Limb (tissue), 2 donors: ENCODE results near the gene PKHD1.

Experiments used
- DNase-seq, 2 donors: peaks; one replicate each; pipeline ENCODE4 v3.0.0-alpha.2; 2016; ENCODE audit errors: extremely low spot score in 2 of 2

PKHD1 gene

DNA sequence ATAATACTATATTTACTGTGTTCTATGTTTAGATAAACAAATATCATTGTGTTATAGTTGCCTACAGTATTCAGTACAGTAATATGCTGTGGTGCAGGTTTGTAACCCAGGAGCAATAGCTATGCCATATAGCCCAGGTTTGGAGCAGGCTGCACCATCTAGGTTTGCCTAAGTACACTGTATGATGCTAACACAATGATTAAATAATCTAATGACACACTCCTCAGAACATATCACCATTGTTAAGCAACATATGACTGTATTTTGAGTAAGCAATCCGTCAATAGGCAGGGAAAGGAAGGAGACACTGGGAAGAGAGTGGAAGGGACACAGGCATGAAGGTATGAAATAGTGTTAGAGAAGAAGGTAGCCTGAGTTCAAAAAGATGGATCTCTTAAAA, 369.9 kb downstream of the PKHD1 start:
- no peak for DNase-seq

DNA sequence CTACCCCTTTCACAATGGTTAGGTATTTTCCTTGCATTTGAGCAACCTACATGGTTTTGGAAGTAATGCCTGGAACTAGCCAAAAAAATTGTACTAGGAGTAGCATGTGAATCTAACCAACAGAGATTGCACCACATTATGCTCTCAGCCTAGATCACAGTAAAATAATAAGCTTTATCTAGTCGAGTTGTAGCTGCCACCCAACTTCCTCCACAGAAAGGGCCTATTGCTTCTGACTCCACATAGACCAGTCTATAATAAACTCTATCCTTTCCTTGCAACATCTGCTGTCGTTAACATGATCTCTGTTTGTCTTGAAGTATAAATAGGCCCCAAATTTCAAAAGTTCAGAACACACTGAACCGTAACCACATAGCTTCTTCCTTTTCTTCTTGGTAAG, 375.5 kb downstream of the PKHD1 start:
- DNase-seq = no peak

DNA sequence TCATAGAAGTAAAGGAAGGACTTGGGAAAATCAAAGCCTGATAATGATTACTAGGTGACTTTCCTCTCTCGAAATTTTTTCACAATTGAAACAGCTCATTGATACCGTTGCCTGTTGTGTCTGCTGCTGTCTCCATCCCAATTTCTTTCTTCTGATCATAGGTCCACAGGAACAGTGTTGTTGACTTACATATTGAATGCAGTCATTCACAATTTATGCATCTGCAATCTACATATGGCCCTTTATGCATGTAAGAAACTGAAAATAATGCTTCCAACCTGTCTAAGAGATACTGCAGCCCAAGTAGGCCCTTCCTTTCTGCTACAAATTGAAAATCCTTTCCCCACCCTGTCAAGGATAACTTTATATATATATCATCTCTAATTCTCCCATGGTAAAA, 381.3 kb downstream of the PKHD1 start:
- DNase-seq = no peak

DNA sequence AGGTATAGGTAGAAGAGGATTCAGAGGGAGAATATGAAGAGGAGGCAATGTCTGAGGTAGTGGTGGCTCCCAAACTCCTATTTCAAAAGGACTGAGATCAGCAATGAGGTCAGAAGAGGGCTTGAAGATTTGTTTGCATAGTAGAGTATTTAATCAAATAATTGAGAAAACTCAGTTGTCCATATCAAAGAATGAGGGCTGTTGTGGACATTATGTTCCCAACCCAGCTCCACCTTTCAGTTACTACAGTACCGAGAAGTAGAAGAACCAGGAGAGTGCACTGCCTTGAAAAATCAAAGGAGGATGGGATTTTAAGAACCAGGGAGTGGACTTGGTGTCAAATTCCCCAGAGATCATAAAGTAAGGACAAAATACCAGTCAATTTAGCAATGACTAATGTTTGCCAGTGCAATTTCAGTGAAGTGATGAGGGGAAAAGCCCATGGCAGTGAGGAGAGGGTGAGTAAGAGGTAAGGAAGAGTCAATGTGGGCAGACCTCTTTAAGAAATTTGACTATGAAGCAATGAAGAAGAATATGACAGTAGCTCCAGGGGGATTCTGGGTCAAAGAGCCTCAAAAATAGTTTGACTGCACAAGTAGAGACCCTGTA, 382.4 kb downstream of the PKHD1 start:
- DNase-seq = no peak

DNA sequence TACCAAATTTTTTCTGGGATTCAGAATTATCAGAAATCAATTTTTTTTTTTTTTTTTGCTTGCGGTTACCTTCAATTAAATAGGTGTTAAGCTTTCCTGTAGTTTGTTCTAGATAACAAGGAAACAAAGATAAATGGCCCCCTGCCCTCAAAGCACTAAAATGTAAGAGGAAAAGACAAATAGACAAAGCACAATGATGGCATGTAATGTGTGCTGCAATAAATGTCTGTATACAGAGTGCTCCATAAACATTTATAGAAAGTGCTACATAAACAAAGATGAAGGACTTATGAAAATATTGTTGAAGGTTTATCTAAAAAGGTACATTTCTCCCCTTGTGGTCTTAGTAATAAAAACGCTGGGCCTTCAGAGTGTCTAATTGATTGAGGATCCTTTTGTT, 384.6 kb downstream of the PKHD1 start:
- DNase-seq = no peak

DNA sequence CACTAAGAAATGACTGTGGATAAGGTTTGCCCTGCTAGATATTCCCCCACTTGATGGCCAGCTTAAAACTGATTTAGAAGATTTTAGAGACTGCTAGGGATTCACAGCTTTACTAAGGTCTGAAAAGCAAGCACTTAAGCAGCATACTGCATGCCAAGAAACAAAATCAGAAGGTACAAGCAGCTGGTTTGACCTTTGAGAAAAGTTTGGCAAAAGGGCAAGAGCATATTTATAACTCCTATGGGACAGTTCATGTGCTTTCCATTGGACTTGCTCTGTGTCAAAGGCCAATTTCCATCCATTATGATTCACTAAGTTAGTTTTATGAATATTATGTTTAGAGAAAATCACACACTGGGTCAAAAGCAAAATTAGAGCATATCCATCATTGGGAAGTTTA, 402.8 kb downstream of the PKHD1 start:
- no peak for DNase-seq

DNA sequence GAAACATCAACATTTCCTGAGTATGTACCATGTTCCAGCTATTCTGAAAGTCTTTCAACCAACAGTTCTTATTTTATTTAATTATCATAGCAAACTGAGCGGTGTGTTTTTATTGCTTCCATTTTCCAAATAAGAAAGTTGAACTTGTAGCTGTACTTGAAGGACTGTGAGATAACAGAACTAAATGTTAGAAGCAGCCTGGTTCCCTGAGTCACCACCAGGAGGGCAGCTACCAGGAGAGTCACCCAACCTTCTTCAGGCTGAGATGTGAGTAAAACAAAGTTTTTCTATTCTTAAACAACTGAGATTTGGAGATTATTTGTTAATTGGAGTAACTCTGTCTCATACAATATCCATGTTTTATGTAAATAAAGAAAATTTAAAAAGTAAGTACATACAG, 403.4 kb downstream of the PKHD1 start:
- no peak for DNase-seq

DNA sequence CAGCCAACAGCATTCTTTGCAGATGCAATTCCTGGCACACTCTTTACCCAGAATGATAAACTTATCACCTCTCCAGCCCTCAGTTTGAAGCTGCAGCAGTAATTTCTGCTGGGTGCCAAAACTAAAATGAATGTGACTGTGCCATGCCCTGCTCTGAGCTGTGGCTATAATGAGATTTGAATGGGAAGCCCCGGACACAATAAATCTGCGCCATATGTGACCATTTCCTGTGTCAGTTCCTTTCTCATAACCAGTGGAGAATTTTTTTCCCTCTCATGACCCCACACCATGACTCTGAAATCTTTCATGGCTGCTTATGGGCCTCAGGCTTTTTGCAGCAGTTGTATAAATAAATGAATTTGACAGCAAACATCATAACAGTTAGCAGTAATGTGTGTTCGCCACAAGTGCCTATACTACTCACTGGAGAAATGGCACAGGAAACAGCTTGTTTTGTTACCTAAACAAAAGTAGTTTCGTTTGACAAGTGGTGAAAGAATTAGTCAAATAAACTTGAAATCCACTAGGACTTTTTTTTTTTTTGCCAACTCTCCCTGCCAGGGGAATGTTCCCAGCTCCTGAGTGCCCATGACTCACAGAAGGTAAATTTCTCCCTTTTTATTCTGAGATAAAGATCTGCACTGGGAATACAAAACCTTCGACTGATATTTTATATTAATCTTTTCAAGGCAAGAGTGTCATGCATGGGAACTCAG, 408.4 kb downstream of the PKHD1 start:
- DNase-seq = no peak

DNA sequence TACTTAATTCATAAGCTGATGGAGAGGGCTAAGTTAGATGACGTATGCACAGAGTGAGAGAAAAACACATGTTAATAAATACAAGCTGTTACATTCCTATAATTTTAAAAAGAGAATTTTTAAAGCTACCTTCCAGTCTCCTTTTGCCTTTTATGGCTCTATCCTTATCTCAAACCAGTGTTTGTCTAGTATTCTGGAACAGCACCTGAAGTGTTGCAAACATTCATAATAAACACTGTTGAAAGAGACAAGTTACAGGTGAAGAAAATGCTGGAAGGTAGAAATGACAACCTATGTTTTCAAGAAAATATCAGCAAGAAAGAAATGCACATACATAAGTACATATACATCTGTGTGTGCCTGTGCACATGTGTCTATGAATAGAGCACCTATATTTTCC, 409.1 kb downstream of the PKHD1 start:
- DNase-seq = no peak

DNA sequence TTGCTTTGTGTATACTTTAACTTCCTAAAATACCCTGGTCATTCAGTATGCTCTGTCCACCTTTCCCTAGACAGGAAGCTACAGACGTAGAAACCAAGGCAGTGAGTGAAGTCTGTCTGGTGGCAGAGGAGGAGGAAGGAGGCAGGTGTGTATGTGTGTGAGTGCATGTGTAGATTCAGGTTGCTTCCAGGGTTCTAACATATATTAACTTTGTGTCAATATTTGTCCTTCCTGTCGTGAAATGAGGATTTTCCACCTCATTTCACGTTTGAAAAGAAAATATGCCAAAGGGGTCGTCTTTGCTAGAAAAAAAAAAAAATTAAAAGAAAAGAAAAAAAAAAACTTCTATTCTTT, 411.5 kb downstream of the PKHD1 start:
- no peak for DNase-seq

DNA sequence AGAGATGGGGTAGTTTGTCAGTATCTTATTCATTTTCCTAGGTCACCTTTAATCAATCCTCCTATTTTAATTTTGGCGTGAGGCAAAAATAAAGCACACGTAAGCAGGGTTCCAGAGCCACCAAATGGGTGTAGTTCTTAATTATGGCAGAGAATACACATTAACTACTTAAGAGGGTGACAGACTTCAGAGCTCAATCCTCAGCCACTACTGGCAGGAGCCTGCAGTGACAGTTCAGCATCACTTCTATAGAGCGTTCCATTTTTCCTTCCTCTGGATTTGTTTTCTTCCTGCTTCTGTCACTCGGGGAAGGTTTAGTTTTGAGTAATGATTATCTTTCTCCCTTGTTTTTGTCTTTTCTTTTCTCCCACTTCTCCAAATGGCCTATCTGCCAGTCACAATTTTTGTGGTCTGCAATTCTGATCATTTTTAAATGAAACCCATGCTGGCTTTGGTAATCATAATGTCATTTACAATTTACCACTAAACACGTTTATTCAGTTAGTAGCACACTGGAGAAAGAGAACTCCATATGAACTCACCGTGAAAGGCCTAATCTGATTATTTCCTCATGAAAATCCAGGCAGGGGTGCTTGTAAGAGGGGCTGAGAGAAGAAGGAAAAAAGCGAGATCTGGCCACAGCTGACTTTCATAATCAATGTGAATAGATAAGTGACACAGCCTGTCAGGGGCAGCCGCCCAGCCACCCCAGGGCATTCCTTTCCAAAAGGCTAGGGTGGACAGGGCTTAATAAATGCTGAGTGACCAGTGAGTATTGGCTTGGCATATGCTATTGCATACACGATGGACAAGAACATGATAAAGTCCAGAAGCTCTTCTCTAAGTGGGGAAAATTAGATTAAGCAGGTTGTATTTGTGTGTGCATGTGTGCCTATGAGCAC, 412.1 kb downstream of the PKHD1 start:
- DNase-seq = no peak

DNA sequence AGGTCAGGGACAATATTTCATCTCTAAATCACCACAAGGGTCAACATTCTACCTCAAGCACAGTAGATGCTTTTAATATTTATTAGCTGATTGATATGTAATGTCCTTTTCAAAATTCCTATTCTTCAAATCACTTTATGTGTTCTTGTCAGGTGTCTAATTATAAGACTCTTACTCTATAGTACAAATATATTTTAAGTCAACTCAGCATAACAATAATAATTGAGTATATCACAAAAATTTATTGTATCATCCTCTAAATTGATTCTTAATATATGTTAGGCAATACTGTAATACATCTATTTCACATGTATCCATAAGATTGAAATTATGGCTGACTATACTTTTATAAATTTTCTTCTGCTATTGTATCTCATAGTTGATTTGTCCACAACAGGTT, 423.9 kb downstream of the PKHD1 start:
- no peak for DNase-seq

DNA sequence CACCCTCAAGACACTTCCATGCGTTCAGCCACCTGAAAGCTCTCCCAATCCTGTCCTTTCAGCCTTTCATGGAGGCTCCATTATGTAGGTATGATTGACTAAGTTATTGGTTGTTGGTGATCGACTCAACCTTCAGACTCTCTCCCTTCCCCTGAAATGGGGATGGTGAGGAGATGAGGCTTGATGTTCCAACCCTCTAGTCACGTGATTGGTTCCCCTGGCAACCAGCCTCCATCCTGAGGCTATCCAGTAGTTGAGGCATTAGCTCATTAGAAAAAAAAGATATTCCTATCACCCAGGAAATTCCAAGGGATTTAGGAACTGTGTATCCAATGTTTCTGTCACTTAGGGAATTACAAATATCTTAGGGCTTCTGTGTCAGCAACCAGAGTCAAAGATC, 426.6 kb downstream of the PKHD1 start:
- DNase-seq = no peak

DNA sequence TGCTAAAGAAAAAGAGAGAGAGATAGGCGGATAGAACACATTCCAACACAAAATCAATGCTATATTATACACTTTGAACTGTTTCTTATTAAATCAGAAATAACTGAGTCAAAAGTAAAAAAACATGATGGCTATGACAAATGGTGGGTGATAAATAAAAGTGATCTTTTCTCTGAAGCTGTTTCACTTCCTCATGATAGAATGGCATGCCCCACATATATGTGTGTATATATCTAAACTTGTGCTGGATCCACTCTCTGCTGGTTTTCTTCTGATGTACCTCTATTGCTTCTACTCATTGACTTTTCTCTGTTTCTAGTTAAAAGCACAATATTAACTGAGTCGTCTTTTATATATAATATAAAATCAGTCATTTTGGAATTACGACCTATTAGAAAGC, 429.9 kb downstream of the PKHD1 start:
- no peak for DNase-seq

DNA sequence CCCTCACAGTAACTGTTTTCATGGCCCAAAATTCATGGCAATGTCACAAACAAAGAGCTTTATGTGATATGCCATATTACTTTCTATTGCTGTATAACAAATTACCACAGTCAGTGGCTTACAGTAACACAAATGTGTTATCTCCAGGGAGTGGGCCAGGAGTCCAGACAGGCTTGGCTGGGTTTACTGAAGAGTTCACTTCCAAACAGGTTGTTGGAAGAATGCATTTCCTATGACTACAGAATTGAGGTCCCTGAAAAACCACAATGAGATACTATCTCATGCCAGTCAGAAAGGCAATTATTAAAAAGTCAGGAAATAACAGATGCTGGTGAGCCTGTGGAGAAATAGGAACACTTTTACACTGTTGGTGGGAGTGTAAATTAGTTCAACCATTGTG, 431.9 kb downstream of the PKHD1 start:
- DNase-seq = no peak

DNA sequence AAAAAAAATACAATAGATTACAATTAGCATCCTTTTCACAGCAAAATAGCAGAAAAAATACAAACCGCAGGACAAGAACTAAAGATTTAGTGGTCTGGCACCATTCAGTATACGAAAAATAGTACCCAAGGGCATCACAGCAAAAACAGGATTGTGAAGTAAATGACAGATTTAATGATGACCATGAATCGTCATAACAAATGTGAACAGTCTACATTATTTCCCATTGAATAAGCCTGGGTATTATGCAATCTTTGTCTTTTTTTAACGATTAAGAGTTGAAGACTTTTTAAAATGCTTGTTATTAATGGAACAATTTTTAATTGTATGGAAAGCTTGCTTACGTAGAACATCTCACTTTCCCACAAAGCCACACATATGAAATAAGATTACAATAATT, 432.8 kb downstream of the PKHD1 start:
- DNase-seq = no peak

DNA sequence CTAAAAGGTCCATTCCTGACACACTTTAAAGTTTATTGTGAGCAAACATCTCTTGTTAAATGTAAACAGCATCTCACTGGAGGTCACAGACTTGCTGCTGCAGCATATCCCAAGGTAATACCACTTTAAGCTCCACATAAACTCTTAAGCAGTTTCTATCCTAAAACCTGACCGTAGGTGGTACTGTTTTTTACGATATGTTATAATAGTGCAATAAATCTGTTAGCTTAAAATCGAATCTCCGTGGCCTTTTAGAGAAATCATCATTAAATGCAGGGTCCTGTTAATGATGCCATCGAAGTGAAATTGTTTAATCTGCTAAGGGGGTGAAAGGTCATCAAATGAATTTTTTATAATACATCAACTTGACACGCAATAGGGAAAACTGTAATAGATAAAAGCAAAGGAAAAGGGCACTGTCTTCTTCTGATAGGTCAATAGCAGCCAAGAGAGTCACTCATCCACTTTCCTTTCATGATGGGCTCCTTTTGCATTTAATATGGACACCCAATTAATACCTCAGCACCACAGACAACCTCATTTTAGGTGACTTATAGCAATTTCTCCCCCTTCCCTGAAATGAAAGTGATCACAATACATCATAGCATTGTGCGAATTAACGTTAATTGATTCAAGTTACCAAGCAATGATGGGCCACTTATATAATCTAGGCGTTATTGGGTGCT, 436.1 kb downstream of the PKHD1 start:
- DNase-seq = no peak

DNA sequence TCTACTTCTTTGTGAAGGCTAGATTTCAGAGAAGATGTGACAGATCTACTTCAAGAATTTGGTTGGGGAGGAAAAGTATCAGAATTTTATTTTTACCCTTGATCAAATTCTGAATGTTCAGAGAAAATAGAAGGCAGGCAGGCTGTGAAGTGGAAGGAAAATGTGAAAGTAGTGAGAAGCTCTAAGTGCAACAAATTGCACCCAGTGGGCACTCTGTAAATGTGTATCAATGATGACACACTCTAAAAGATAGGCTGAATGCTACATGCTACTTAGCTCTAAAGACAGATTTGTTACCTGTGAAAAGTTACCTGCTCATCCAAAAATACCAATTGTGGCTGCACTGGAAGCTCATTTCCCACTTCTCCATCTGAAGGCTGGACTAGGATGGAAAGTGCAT, 438.6 kb downstream of the PKHD1 start:
- no peak for DNase-seq

DNA sequence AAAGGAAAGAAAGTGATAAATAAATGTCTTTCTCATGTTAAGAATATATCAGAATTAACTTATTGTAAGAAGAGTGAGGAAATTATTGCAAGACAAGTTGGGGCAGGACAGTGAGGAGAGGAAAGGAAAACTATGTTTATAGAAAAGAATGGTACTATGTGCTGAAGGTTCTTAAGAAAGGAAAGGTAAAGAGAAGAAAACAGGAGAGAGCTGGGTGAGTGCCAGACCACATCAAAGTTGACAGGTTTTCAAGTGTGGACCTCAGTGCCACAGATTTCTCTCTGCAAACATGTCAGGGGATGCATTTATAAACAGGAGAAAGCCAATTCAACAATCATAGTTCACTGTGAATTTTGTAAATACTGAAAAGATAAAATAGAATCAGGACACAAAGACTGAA, 439.2 kb downstream of the PKHD1 start:
- DNase-seq = no peak

DNA sequence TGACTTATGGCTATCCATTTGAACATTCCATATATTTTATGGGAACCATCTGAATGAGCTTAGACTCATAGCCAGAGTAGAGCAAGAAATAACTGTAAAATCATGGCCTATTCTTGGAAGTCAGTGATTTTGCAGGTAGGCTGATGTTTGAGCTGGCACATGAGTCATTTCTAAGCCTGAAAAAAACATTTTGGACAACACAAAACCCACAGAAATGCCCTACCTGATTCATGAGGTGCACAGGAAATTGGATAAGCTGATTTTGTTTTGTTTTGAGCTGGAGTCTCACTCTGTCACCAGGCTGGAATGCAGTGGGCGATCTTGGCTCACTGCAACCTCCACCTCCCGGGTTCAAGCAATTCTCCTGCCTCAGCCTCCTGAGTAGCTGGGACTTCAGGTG, 443.0 kb downstream of the PKHD1 start:
- DNase-seq = no peak

DNA sequence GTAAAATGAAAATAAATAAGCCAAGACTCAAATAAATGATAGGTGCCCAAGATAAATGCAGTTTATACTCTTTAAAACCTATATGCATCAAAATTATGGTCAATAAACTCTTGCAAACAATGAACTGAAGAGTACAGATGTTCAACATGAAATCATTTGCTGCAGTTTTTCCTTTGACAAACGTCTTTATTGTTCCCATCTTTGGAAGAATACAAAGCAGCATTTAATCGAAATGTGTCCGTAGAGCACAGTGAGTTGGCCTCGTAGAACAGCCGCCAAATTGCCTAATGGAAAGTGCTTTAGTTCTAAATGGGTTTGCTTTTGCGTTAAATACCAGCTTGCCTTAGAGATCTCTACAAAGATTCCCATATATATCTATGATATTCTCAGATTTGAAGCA, 447.4 kb downstream of the PKHD1 start:
- DNase-seq = no peak

DNA sequence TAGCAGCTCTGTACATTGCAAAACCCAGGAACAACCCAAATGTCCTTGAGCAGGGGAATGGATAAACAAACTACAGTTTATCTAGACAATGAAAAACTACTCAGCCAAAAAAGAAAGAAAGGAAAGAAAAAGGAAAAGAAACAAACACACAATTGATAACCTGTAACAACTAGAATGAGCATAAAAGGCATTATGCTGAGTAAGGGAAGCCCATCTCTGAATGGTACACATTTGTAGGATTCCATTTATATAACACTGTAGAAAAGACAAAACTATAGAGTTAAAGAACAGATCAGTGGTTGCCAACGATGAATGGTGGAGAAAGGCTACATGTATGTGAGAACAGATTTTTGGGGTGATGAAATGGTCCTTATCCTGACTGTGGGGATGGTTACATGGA, 454.0 kb downstream of the PKHD1 start:
- no peak for DNase-seq
